Nephron (organoid): ENCODE results near the gene TMEM242.
"Not testable (repeated sequence)": the region's sequence is repeated elsewhere in the genome, so short reads cannot be mapped to it uniquely, and the experiment has no call there.

Experiments used
- H3K27ac Mint-ChIP-seq, 3 experiments: 2 replicates each; pipeline ENCODE4 v1.8.0; 2020; ENCODE audit warnings: mixed read lengths in 3 of 3, mild to moderate bottlenecking in 2 of 3, moderate library complexity in 1 of 3
- H3K27me3 Mint-ChIP-seq: 2 replicates; pipeline ENCODE4 v1.8.0; 2021; ENCODE audit warnings: low read depth, mild to moderate bottlenecking, moderate library complexity, mixed read lengths
- H3K36me3 Mint-ChIP-seq: 2 replicates; pipeline ENCODE4 v1.8.0; 2020; ENCODE audit warnings: low read depth, mixed read lengths
- H3K4me1 Mint-ChIP-seq: 2 replicates; pipeline ENCODE4 v1.8.0; 2020; ENCODE audit warnings: mixed read lengths
- H3K4me3 Mint-ChIP-seq, 3 experiments: 2 replicates each; pipeline ENCODE4 v1.8.0; 2020; ENCODE audit warnings: mild to moderate bottlenecking in 3 of 3, mixed read lengths in 3 of 3, moderate library complexity in 2 of 3
- H3K9me3 Mint-ChIP-seq: 2 replicates; pipeline ENCODE4 v1.8.0; 2020; ENCODE audit warnings: mixed read lengths
- CTCF ChIP-seq, 3 experiments: fragments of 200-600 bp; sonication (generic); IDR thresholded peaks; one replicate each; pipeline ENCODE4 v1.5.0; 2021; ENCODE audit warnings: antibody characterized with exemption in 3 of 3; ENCODE audit not compliant: unreplicated experiment in 3 of 3

Gene TMEM242

GRCh38 chr6:157337751-157338150 is 14.4 kb upstream of the TMEM242 start:
- peaks cover 12% of the 10 kb centered on the region for H3K27me3 Mint-ChIP-seq
- peaks cover 5% of the 10 kb centered on the region for H3K4me1 Mint-ChIP-seq
- TF ChIP-seq CTCF (IDR thresholded peaks at IDR 0.05; ENCODE audit: unreplicated experiment in 3 of 3), result no peak
- no peaks in the 10 kb centered on the region for H3K9me3 Mint-ChIP-seq
- H3K27ac Mint-ChIP-seq, result no peak overlapping the region
- no peak overlapping the region for H3K4me3 Mint-ChIP-seq
- no peaks in the 10 kb centered on the region for H3K36me3 Mint-ChIP-seq

- H3K27ac Mint-ChIP-seq, H3K9me3 Mint-ChIP-seq, H3K4me3 Mint-ChIP-seq, H3K4me1 Mint-ChIP-seq, H3K36me3 Mint-ChIP-seq: not testable (repeated sequence)
- H3K27me3 Mint-ChIP-seq, result peaks cover 12% of the 10 kb centered on the region
These were observed 14.0 kb upstream of the TMEM242 start for GRCh38 chr6:157337276-157337675.

GRCh38 chr6:157335829-157336228 is 12.5 kb upstream of the TMEM242 start:
- Mint-ChIP-seq H3K4me1 (peaks cover 5% of the 10 kb centered on the region), H3K4me3 (no peak overlapping the region), H3K27ac (no peak overlapping the region)

GRCh38 chr6:157333956-157334355 is 10.6 kb upstream of the TMEM242 start:
- peaks cover 17% of the 10 kb centered on the region for H3K27me3 Mint-ChIP-seq

More at GRCh38 chr6:157335829-157336228, 12.5 kb upstream of the TMEM242 start:
- Mint-ChIP-seq H3K36me3 (no peaks in the 10 kb centered on the region), H3K27me3 (peaks cover 8% of the 10 kb centered on the region), H3K9me3 (no peaks in the 10 kb centered on the region)
- TF ChIP-seq CTCF (IDR thresholded peaks at IDR 0.05; ENCODE audit: unreplicated experiment in 3 of 3), result no peak

GRCh38 chr6:157333537-157333936 is 10.2 kb upstream of the TMEM242 start:
- Mint-ChIP-seq H3K27me3 (peaks cover 17% of the 10 kb centered on the region), H3K4me1 (peaks cover 6% of the 10 kb centered on the region), H3K9me3 (no peaks in the 10 kb centered on the region), H3K27ac (no peak overlapping the region), H3K36me3 (no peaks in the 10 kb centered on the region), H3K4me3 (no peak overlapping the region)
- no peak for TF ChIP-seq CTCF (IDR thresholded peaks at IDR 0.05; ENCODE audit: unreplicated experiment in 3 of 3)

More at GRCh38 chr6:157333956-157334355, 10.6 kb upstream of the TMEM242 start:
- no peak for TF ChIP-seq CTCF (IDR thresholded peaks at IDR 0.05; ENCODE audit: unreplicated experiment in 3 of 3)
- no peaks in the 10 kb centered on the region for H3K9me3 Mint-ChIP-seq
- H3K36me3 Mint-ChIP-seq, result no peaks in the 10 kb centered on the region
- H3K4me3 Mint-ChIP-seq, result no peak overlapping the region
- H3K27ac Mint-ChIP-seq, result no peak overlapping the region
- peaks cover 5% of the 10 kb centered on the region for H3K4me1 Mint-ChIP-seq

- no peaks in the 10 kb centered on the region for H3K9me3 Mint-ChIP-seq
- peaks cover 13% of the 10 kb centered on the region for H3K4me1 Mint-ChIP-seq
- H3K27me3 Mint-ChIP-seq, result peaks cover 17% of the 10 kb centered on the region
These were observed 9.5 kb upstream of the TMEM242 start for GRCh38 chr6:157332813-157333212.

More at GRCh38 chr6:157332813-157333212, 9.5 kb upstream of the TMEM242 start:
- Mint-ChIP-seq H3K4me3 (no peak overlapping the region), H3K36me3 (no peaks in the 10 kb centered on the region), H3K27ac (no peak overlapping the region)
- TF ChIP-seq CTCF (IDR thresholded peaks at IDR 0.05; ENCODE audit: unreplicated experiment in 3 of 3), result no peak
